ENCODE measurements around the gene SARS2. TPM values are rescaled to one million over a fixed set of nuclear protein-coding genes. Genes with fewer than 3 reads are reported as not detected.
"Not testable (repeated sequence)": the region's sequence is repeated elsewhere in the genome, so short reads cannot be mapped to it uniquely, and the experiment has no call there.

The SARS2 gene
- polyA plus RNA-seq, 3 donors: 8.1 to 21.9 (median 8.3) TPM

GRCh38 chr19:38875656-38876395, 54.7 kb downstream of the SARS2 start:
- Histone ChIP-seq H3K4me3 (replicated peaks in 1 of 3; ENCODE audit: low read depth in 2 of 3, low read length in 3 of 3) (no peak overlapping the region), H4K20me1 (ENCODE audit: insufficient read depth, low read length) (no peaks in the 10 kb centered on the region), H3K9ac (ENCODE audit: insufficient read depth, low read length, poor library complexity, severe bottlenecking) (no peak overlapping the region), H3K4me2 (replicated peaks; ENCODE audit: extremely low read depth, low read length, poor library complexity, severe bottlenecking) (no peak overlapping the region), H3K79me2 (ENCODE audit: insufficient read depth, low read length) (no peaks in the 10 kb centered on the region), H3K9me3 (replicated peaks in 1 of 2; ENCODE audit: control insufficient read depth in 1 of 2, insufficient read depth in 1 of 2, low read length in 2 of 2) (no peaks in the 10 kb centered on the region), H3K27ac (ENCODE audit: low read depth in 1 of 2, low read length in 2 of 2) (no peak overlapping the region), H3K27me3 (ENCODE audit: control insufficient read depth in 2 of 2, insufficient read depth in 2 of 2, low read length in 2 of 2) (no peaks in the 10 kb centered on the region), H3K36me3 (replicated peaks in 1 of 2; ENCODE audit: control insufficient read depth in 1 of 2, insufficient read depth in 2 of 2, low read length in 2 of 2) (peaks cover 6 to 7% of the 10 kb centered on the region in 2 donors), H2AFZ (ENCODE audit: insufficient read depth, low read depth, low read length, poor library complexity, severe bottlenecking) (no peak overlapping the region), H3K4me1 (ENCODE audit: control insufficient read depth in 1 of 2, insufficient read depth in 2 of 2, low read length in 2 of 2) (peaks cover 18 to 19% of the 10 kb centered on the region in 2 donors)
- Mint-ChIP-seq H3K9me3 (no peaks in the 10 kb centered on the region), H3K36me3 (peaks cover 15 to 31% of the 10 kb centered on the region in 2 donors), H3K4me1 (peaks cover 16% of the 10 kb centered on the region), H3K27me3 (ENCODE audit: low read depth in 3 of 3) (no peaks in the 10 kb centered on the region), H3K4me3 (no peak overlapping the region), H3K27ac (peak overlapping the region in 1 of 7 donors; percentile 61)
- no peak for TF ChIP-seq CTCF (IDR thresholded peaks at IDR 0.05)
- 77% methylated on average over 3 of the region's 6 CpGs for WGBS (ENCODE audit: insufficient coverage)
- intact Hi-C loops (cut with micrococcal nuclease): no loop called here
- DNase-seq: no peak

GRCh38 chr19:38873400-38873799, 57.2 kb downstream of the SARS2 start:
- not testable (repeated sequence) for H3K27ac Mint-ChIP-seq

More at GRCh38 chr19:38873400-38873799, 57.2 kb downstream of the SARS2 start:
- intact Hi-C loops (cut with micrococcal nuclease); H3K27ac ChIP-seq (ENCODE audit: low read depth in 1 of 2, low read length in 2 of 2); H3K9ac ChIP-seq (ENCODE audit: insufficient read depth, low read length, poor library complexity, severe bottlenecking); H3K4me2 ChIP-seq (replicated peaks; ENCODE audit: extremely low read depth, low read length, poor library complexity, severe bottlenecking); H3K36me3 ChIP-seq (replicated peaks in 1 of 2; ENCODE audit: control insufficient read depth in 1 of 2, insufficient read depth in 2 of 2, low read length in 2 of 2); H3K9me3 Mint-ChIP-seq; DNase-seq; H2AFZ ChIP-seq (ENCODE audit: insufficient read depth, low read depth, low read length, poor library complexity, severe bottlenecking); H3K9me3 ChIP-seq (replicated peaks in 1 of 2; ENCODE audit: control insufficient read depth in 1 of 2, insufficient read depth in 1 of 2, low read length in 2 of 2); H3K79me2 ChIP-seq (ENCODE audit: insufficient read depth, low read length); H3K27me3 Mint-ChIP-seq (ENCODE audit: low read depth in 3 of 3); H3K27me3 ChIP-seq (ENCODE audit: control insufficient read depth in 2 of 2, insufficient read depth in 2 of 2, low read length in 2 of 2); H4K20me1 ChIP-seq (ENCODE audit: insufficient read depth, low read length); H3K4me3 ChIP-seq (replicated peaks in 1 of 3; ENCODE audit: low read depth in 2 of 3, low read length in 3 of 3); H3K4me3 Mint-ChIP-seq: not testable (repeated sequence)
- peaks cover 29 to 33% of the 10 kb centered on the region in 2 donors for H3K4me1 ChIP-seq (ENCODE audit: control insufficient read depth in 1 of 2, insufficient read depth in 2 of 2, low read length in 2 of 2)
- Mint-ChIP-seq H3K36me3 (peaks cover 15 to 16% of the 10 kb centered on the region in 2 donors), H3K4me1 (peaks cover 27% of the 10 kb centered on the region)
- 100% methylated on average over 7 of the region's 10 CpGs for WGBS (ENCODE audit: insufficient coverage)
